K562 (cell line): Measurements from ENCODE around the gene IARS1. TPM values are rescaled to one million over a fixed set of nuclear protein-coding genes. Genes with fewer than 3 reads are reported as not detected.

Experiments used
- ATAC-seq: fragments of 200-7000 bp; cut with Tn5 transposase; 3 replicates; pipeline ENCODE4 v1.9.1; 2020; ENCODE audit warnings: moderate library complexity
- BruUV-seq: library from RNA; stranded (reverse); fragments of 400-500 nt; replicated peaks from 2 replicates; lab custom pipeline; 2021; lab: Mats Ljungman, UMichigan
- CTCF ChIA-PET: fragments of 300-600 bp; formaldehyde crosslinking; extraction: SDS; loops from one replicate; lab custom pipeline; 2021; ENCODE audit warnings: low intra/inter-chr PET ratio; lab: Yijun Ruan, JAX
- POLR2A ChIA-PET: fragments of 300-600, 350-650 bp; sonication (Branson Sonifier 250); formaldehyde crosslinking; extraction: SDS; loops from one replicate; lab custom pipeline; 2021; ENCODE audit warnings: antibody characterized with exemption, inconsistent platforms; lab: Yijun Ruan, JAX
- DNase-seq, 4 experiments: peaks; one replicate each; pipeline versions ENCODE4 v3.0.0 to v3.0.0-alpha.2; 2011 to 2018; ENCODE audit warnings: low spot score in 3 of 4, mixed read lengths in 3 of 4; ENCODE audit errors: extremely low read depth in 1 of 4
- FAIRE-seq: peaks from 2 replicates; lab custom pipeline; 2011; peaks lifted over from hg19 to GRCh38; lab: Jason Lieb, UNC
- H2AFZ ChIP-seq: 2 replicates; pipeline ENCODE4 v1.6.0; 2011; ENCODE audit warnings: low read depth, low read length, control low read depth, inconsistent platforms
- H3K27ac ChIP-seq: fragments of 200-600 bp; 3 replicates; pipeline ENCODE4 v1.8.0; 2011; ENCODE audit warnings: low read depth, mild to moderate bottlenecking, control low read depth, inconsistent platforms, low read length, moderate library complexity, mixed read lengths; ENCODE audit errors: extremely low read depth
- H3K27me3 ChIP-seq, 2 experiments: fragments of 300-600 bp in 1 of 2; 2 replicates in 1 of 2; 3 replicates in 1 of 2; pipeline versions ENCODE4 v1.6.0 to v1.8.0; 2011; ENCODE audit warnings: inconsistent platforms in 2 of 2, low read length in 2 of 2, mild to moderate bottlenecking in 1 of 2, mixed read lengths in 1 of 2, moderate library complexity in 1 of 2; ENCODE audit not compliant: control insufficient read depth in 2 of 2, insufficient read depth in 2 of 2
- H3K36me3 ChIP-seq: fragments of 300-600 bp; 3 replicates; pipeline ENCODE4 v1.8.0; 2011; ENCODE audit warnings: mild to moderate bottlenecking, low read length, inconsistent platforms; ENCODE audit not compliant: control insufficient read depth, insufficient read depth
- H3K4me1 ChIP-seq, 2 experiments: fragments of 200-600 bp in 1 of 2; replicated peaks in 1 of 2; 2 replicates in 1 of 2; 3 replicates in 1 of 2; pipeline versions ENCODE4 v1.5.1 to v1.8.0; 2011; ENCODE audit warnings: inconsistent platforms in 2 of 2, low read length in 2 of 2, mild to moderate bottlenecking in 1 of 2, mixed read lengths in 1 of 2, moderate library complexity in 1 of 2; ENCODE audit not compliant: control insufficient read depth in 2 of 2, insufficient read depth in 2 of 2
- H3K4me2 ChIP-seq: 2 replicates; pipeline ENCODE4 v1.6.1; 2011; ENCODE audit warnings: low read length, control low read depth, inconsistent platforms, mixed read lengths; ENCODE audit not compliant: insufficient read depth
- H3K4me3 ChIP-seq: fragments of 200-600 bp; sonication (generic), shearing (Covaris generic); 2 replicates; pipeline ENCODE4 v1.5.1; 2016; ENCODE audit warnings: control low read depth, inconsistent platforms
- H3K79me2 ChIP-seq: fragments of 200-600 bp; 3 replicates; pipeline ENCODE4 v1.8.0; 2011; ENCODE audit warnings: low read length, inconsistent platforms; ENCODE audit not compliant: control insufficient read depth, insufficient read depth
- H3K9ac ChIP-seq, 2 experiments: 2 replicates each; pipeline versions ENCODE4 v1.6.0 to v1.6.1; 2011; ENCODE audit warnings: low read depth in 2 of 2, low read length in 2 of 2, control low read depth in 1 of 2, inconsistent platforms in 1 of 2, mild to moderate bottlenecking in 1 of 2, mixed read lengths in 1 of 2; ENCODE audit not compliant: insufficient read depth in 1 of 2
- H3K9me1 ChIP-seq: one replicate; pipeline ENCODE4 v1.6.0; 2011; ENCODE audit warnings: inconsistent platforms, mild to moderate bottlenecking, low read length, moderate library complexity; ENCODE audit not compliant: control insufficient read depth, insufficient read depth
- H3K9me3 ChIP-seq: replicated peaks from 2 replicates; pipeline ENCODE4 v1.5.1; 2011; ENCODE audit warnings: low read depth, low read length, inconsistent platforms; ENCODE audit not compliant: control insufficient read depth, insufficient read depth
- H4K20me1 ChIP-seq: replicated peaks from 2 replicates; pipeline ENCODE4 v1.6.1; 2011; ENCODE audit warnings: low read length, inconsistent platforms, mixed read lengths; ENCODE audit not compliant: control insufficient read depth, insufficient read depth
- BHLHE40 ChIP-seq: IDR thresholded peaks from 2 replicates; pipeline ENCODE4 v1.6.1; 2011; ENCODE audit warnings: low read length, improper control_type of control experiment
- DNMT1 ChIP-seq: fragments of 450-650 bp; IDR thresholded peaks from 2 replicates; pipeline ENCODE4 v1.6.1; 2016; ENCODE audit warnings: antibody characterized with exemption, mild to moderate bottlenecking
- EHMT2 ChIP-seq: fragments of 450-650 bp; IDR thresholded peaks from 2 replicates; pipeline ENCODE4 v1.6.1; 2018; ENCODE audit warnings: antibody characterized with exemption
- JUND ChIP-seq, 2 experiments: IDR thresholded peaks; 2 replicates in 1 of 2; 3 replicates in 1 of 2; pipeline ENCODE4 v1.6.1; 2011; ENCODE audit warnings: borderline replicate concordance in 2 of 2, low read depth in 2 of 2, low read length in 2 of 2, improper control_type of control experiment in 1 of 2, missing biosample characterization in 1 of 2, missing genetic modification characterization in 1 of 2, missing genetic modification reagents in 1 of 2
- POLR2G ChIP-seq: fragments of 200-400 bp; formaldehyde crosslinking; IDR thresholded peaks from 2 replicates; pipeline ENCODE4 v1.6.1; 2017; ENCODE audit warnings: low read depth, mild to moderate bottlenecking, antibody characterized with exemption, low read length, moderate library complexity
- WGBS: fragments of 100-300 bp; shearing (Covaris generic); methylation state at CpG from one replicate; pipeline ENCODE4 v1.1.6; 2016; ENCODE audit warnings: low coverage, mixed read lengths; ENCODE audit not compliant: insufficient coverage; ENCODE audit errors: missing lambda C conversion rate; 5-methylcytosine and 5-hydroxymethylcytosine counted together
- in situ Hi-C: fragments of 300-500 bp; cut with MboI; formaldehyde crosslinking; loops from 4 replicates; pipeline ENCODE4 v1.15.0; 2018; ENCODE audit warnings: inconsistent platforms, mixed read lengths
- intact Hi-C: fragments of 100-400 bp; cut with micrococcal nuclease; formaldehyde crosslinking; loops from 2 replicates; pipeline ENCODE4 v1.14.2; 2022
- polyA plus RNA-seq, 8 experiments: library from polyadenylated mRNA; depleted of rRNA in 4 of 8; stranded (reverse) in 5 of 8; unstranded in 3 of 8; fragments of >200 nt; fragmentation: Nextera tagmentation in 2 of 8; fragmentation: Illumina TruSeq in 1 of 8; extraction: Ambion mirVana in 2 of 8; extraction: Trizol in 1 of 8; gene quantifications; 2 replicates each; pipeline versions ENCODE4 v1.2.1 to v1.2.3, GENCODE V29; 2011 to 2014; ENCODE audit warnings: inconsistent platforms in 1 of 8, missing spikeins in 1 of 8
- total RNA-seq, 7 experiments: library from RNA; depleted of rRNA in 6 of 7; stranded (reverse); fragments of >200 nt in 6 of 7; fragmentation: Illumina TruSeq in 2 of 7; extraction: Trizol in 2 of 7; gene quantifications; 2 replicates each; pipeline versions ENCODE4 v1.2.1 to v1.2.3, GENCODE V29; 2011 to 2021; ENCODE audit warnings: low replicate concordance in 1 of 7
- TF ChIP-seq, protein P1 (sequence below): fragments of 450-650 bp; IDR thresholded peaks from 2 replicates; pipeline ENCODE4 v1.6.1; 2016
- TF ChIP-seq, protein P2 (sequence below): fragments of 250-450 bp; sonication (Bioruptor Pico); IDR thresholded peaks from 2 replicates; pipeline ENCODE4 v1.8.0; 2022; ENCODE audit warnings: moderate library complexity, mild to moderate bottlenecking, inconsistent platforms

IARS1 gene
- total and polyA plus RNA-seq, 9 of the 15 experiments (the other 6 are each of a cell fraction or from before 2014, with no cell fraction given) = 119 to 371 (median 234) TPM

DNA sequence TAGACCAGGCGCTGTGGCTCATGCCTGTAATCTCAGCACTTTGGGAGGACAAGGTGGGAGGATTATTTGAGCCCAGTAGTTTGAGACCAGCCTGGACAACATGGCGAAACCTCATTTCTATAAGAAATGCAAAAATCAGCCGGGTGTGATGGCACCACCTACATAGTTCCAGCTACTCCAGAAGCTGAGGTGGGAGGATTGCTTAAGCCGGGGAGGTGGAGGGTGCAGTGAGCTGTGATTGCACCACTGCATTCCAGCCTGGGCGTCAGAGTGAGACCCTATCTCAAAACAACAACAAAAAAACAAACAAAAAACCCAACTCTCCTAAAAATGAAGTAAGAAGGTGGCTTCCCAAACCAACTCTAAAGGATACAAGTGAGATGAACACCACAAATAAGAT is 23.0 kb downstream of the IARS1 start (continued):
- TF ChIP-seq, protein P1, sequence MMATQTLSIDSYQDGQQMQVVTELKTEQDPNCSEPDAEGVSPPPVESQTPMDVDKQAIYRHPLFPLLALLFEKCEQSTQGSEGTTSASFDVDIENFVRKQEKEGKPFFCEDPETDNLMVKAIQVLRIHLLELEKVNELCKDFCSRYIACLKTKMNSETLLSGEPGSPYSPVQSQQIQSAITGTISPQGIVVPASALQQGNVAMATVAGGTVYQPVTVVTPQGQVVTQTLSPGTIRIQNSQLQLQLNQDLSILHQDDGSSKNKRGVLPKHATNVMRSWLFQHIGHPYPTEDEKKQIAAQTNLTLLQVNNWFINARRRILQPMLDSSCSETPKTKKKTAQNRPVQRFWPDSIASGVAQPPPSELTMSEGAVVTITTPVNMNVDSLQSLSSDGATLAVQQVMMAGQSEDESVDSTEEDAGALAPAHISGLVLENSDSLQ = no peak
- TF ChIP-seq BHLHE40 (no peak), JUND (IDR thresholded peaks at IDR 0.05; ENCODE audit: borderline replicate concordance, low read depth, low read length) (no peak), JUND (tag; IDR thresholded peaks at IDR 0.05; ENCODE audit: borderline replicate concordance, low read depth, low read length) (no peak)

DNA sequence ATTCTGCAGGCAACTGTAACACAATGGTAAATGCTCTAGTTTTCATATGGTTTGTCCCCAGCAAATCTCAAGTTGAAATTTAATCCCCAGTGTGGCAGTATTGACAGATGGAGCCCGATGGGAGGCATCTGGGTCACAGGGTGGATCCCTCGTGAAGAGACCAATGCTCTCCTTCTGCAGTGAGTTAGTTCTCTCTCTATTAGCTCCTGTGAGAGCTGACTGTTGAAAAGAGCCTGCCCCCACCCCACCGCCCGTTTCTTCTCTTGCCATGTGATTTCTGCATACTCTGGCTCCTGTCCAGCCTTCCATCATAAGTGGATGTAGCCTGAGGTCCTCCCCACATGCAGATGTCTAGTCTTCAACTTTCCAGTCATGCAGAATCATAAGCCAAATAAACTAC is 27.0 kb downstream of the IARS1 start:
- in situ Hi-C loops = no loop called here
- no peak overlapping the region for H3K4me2 ChIP-seq
- peaks cover 6% of the 10 kb centered on the region; the same call in 2 of the 3 replicates for H3K79me2 ChIP-seq
- H3K36me3 ChIP-seq = peaks cover 99% of the 10 kb centered on the region
- no TSS peak for BruUV-seq
- H3K4me3 ChIP-seq = no peak overlapping the region
- no peaks in the 10 kb centered on the region for H3K4me1 ChIP-seq
- H3K9ac ChIP-seq = no peak overlapping the region
- TF ChIP-seq DNMT1 (no peak), POLR2G (no peak), EHMT2 (no peak)
- TF ChIP-seq, protein P2, sequence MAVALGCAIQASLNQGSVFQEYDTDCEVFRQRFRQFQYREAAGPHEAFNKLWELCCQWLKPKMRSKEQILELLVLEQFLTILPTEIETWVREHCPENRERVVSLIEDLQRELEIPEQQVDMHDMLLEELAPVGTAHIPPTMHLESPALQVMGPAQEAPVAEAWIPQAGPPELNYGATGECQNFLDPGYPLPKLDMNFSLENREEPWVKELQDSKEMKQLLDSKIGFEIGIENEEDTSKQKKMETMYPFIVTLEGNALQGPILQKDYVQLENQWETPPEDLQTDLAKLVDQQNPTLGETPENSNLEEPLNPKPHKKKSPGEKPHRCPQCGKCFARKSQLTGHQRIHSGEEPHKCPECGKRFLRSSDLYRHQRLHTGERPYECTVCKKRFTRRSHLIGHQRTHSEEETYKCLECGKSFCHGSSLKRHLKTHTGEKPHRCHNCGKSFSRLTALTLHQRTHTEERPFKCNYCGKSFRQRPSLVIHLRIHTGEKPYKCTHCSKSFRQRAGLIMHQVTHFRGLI (CRISPR knock-in tag) = no peak
- H3K9me1 ChIP-seq = no peaks in the 10 kb centered on the region
- ChIA-PET CTCF (no interaction called here), POLR2A (interaction anchor here (0.6 to 5.5 kb wide), 7 partner anchors 8 to 1590 kb away, joined by 3 to 51 read pairs (median 3); no protein-coding TSS in a partner anchor)
- intact Hi-C loops = no loop called here
- DNase-seq (no peak), FAIRE-seq (no peak), ATAC-seq (no peak)
- H4K20me1 ChIP-seq = no peaks in the 10 kb centered on the region
- 86% methylated on average over 4 of the region's 4 CpGs for WGBS
- no peak overlapping the region for H2AFZ ChIP-seq
- H3K27ac ChIP-seq = no peak overlapping the region
- H3K27me3 ChIP-seq = no peaks in the 10 kb centered on the region
- no peaks in the 10 kb centered on the region for H3K9me3 ChIP-seq
